Sciatic nerve (tissue), 2 donors: Measurements from ENCODE around the gene PRKG2. TPM values are rescaled to one million over a fixed set of nuclear protein-coding genes. Genes with fewer than 3 reads are reported as not detected.
A peak's percentile ranks its signal among the peaks of the same experiment; 100 is the strongest.

Experiments
- ATAC-seq: fragments of 200-7000 bp; cut with Tn5 transposase; one replicate; pipeline ENCODE4 v1.9.1; 2020; ENCODE audit warnings: mild to moderate bottlenecking, moderate library complexity
- DNase-seq: peaks from one replicate; pipeline ENCODE4 v3.0.0-alpha.2; 2020; ENCODE audit warnings: low spot score
- intact Hi-C: fragments of 100-400 bp; cut with DNase I; formaldehyde crosslinking; loops from one replicate; pipeline ENCODE4 v1.14.2; 2022
- total RNA-seq: library from RNA; stranded (reverse); fragmentation: NEBNext Ultra II Directional; extraction: Animal tissue kit (Norgen Biotek cat#: 25700); gene quantifications from one replicate; pipeline ENCODE4 v1.2.1, GENCODE V29; 2021
- donor health status: DM: no; HTN: no; CAD: no.
- donor health status: DM: no; HTN: no; CAD: no.

The PRKG2 gene
- total RNA-seq, 1 donor from 2014 or later: 3.2 TPM

GRCh38 chr4:81221303-81222081 is 6.5 kb upstream of the PRKG2 start:
- no peak for ATAC-seq
- intact Hi-C loops: no loop called here
- DNase-seq: no peak

GRCh38 chr4:81220271-81220670 is 5.2 kb upstream of the PRKG2 start:
- ATAC-seq (no peak), DNase-seq (no peak)
- intact Hi-C loops: no loop called here

- intact Hi-C loops: no loop called here
- no peak for ATAC-seq
Measured at GRCh38 chr4:81218206-81218605, 3.2 kb upstream of the PRKG2 start.

GRCh38 chr4:81217779-81218178 is 2.8 kb upstream of the PRKG2 start:
- no peak for ATAC-seq
- no peak for DNase-seq
- intact Hi-C loops: no loop called here

More at GRCh38 chr4:81218206-81218605, 3.2 kb upstream of the PRKG2 start:
- DNase-seq: no peak

- intact Hi-C loops: no loop called here
- ATAC-seq (no peak), DNase-seq (no peak)
Measured at GRCh38 chr4:81215931-81216330, 909 bp upstream of the PRKG2 start.

GRCh38 chr4:81214144-81214880 is 710 bp downstream of the PRKG2 start:
- DNase-seq (no peak), ATAC-seq (peak; percentile 50)
- intact Hi-C loops: loop anchor here (5.0 kb wide), 1 partner anchor 1072 kb away; no protein-coding TSS in a partner anchor

- no peak for ATAC-seq
- no peak for DNase-seq
- intact Hi-C loops: loop anchor here (5.0 kb wide), 1 partner anchor 1071 kb away; no protein-coding TSS in a partner anchor
Measured at GRCh38 chr4:81213671-81214070, 1.4 kb downstream of the PRKG2 start.

- DNase-seq (no peak), ATAC-seq (no peak)
- intact Hi-C loops: loop anchor here (5.0 kb wide), 1 partner anchor 1070 kb away; no protein-coding TSS in a partner anchor
Measured at GRCh38 chr4:81211956-81212355, 3.1 kb downstream of the PRKG2 start.

GRCh38 chr4:81207828-81208227 is 7.2 kb downstream of the PRKG2 start:
- ATAC-seq (no peak), DNase-seq (no peak)
- intact Hi-C loops: no loop called here

- intact Hi-C loops: no loop called here
- ATAC-seq: no peak
- DNase-seq: no peak
Measured at GRCh38 chr4:81205302-81205701, 9.7 kb downstream of the PRKG2 start.

GRCh38 chr4:81204571-81204970 is 10.5 kb downstream of the PRKG2 start:
- DNase-seq (no peak), ATAC-seq (no peak)
- intact Hi-C loops: loop anchor here (5.0 kb wide), 1 partner anchor 477 kb away; no protein-coding TSS in a partner anchor

GRCh38 chr4:81199831-81200230 is 15.2 kb downstream of the PRKG2 start:
- no peak for DNase-seq
- no peak for ATAC-seq
- intact Hi-C loops: loop anchor here (5.0 kb wide), 1 partner anchor 473 kb away; no protein-coding TSS in a partner anchor

GRCh38 chr4:81198609-81199008 is 16.4 kb downstream of the PRKG2 start:
- DNase-seq (no peak), ATAC-seq (no peak)

GRCh38 chr4:81197864-81198524 is 17.0 kb downstream of the PRKG2 start:
- no peak for ATAC-seq
- no peak for DNase-seq
- intact Hi-C loops: no loop called here

More at GRCh38 chr4:81198609-81199008, 16.4 kb downstream of the PRKG2 start:
- intact Hi-C loops: no loop called here

- no peak for ATAC-seq
- no peak for DNase-seq
- intact Hi-C loops: no loop called here
Measured at GRCh38 chr4:81196126-81196650, 18.8 kb downstream of the PRKG2 start.

GRCh38 chr4:81195475-81195874 is 19.5 kb downstream of the PRKG2 start:
- intact Hi-C loops: no loop called here
- DNase-seq (no peak), ATAC-seq (no peak)

- DNase-seq (no peak), ATAC-seq (no peak)
- intact Hi-C loops: no loop called here
Measured at GRCh38 chr4:81194286-81194685, 20.7 kb downstream of the PRKG2 start.

- ATAC-seq (no peak), DNase-seq (no peak)
- intact Hi-C loops: no loop called here
Measured at GRCh38 chr4:81180916-81181315, 34.1 kb downstream of the PRKG2 start.

GRCh38 chr4:81179326-81179725 is 35.7 kb downstream of the PRKG2 start:
- no peak for ATAC-seq
- intact Hi-C loops: no loop called here
- DNase-seq: no peak
